GM19238 (cell line): ENCODE measurements around the gene MAT1A.

Source experiments
- DNase-seq: peaks from one replicate; pipeline ENCODE4 v3.0.0; 2011; ENCODE audit warnings: low spot score; ENCODE audit not compliant: insufficient read length

MAT1A gene

DNA sequence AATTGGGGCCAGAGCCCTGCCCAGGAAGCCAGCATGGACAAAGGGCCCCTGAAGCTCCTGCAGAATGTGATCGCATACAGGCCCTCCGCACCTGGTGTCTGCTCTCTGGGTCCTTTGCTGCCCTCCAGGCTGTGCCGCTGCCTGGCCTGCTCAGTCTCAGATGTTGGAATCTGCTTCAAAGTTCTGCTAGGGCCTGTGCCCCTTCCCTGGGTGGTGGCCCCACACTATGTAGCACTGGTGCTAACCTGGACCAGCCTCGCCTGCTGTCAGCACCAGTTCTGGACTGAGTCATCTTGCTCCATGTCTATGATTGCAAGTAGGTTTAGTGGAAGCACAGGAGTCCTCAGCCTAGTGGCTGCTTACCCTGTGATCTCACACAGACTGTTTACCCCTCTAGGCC lies 6.3 kb downstream of the MAT1A start:
- no peak for DNase-seq

DNA sequence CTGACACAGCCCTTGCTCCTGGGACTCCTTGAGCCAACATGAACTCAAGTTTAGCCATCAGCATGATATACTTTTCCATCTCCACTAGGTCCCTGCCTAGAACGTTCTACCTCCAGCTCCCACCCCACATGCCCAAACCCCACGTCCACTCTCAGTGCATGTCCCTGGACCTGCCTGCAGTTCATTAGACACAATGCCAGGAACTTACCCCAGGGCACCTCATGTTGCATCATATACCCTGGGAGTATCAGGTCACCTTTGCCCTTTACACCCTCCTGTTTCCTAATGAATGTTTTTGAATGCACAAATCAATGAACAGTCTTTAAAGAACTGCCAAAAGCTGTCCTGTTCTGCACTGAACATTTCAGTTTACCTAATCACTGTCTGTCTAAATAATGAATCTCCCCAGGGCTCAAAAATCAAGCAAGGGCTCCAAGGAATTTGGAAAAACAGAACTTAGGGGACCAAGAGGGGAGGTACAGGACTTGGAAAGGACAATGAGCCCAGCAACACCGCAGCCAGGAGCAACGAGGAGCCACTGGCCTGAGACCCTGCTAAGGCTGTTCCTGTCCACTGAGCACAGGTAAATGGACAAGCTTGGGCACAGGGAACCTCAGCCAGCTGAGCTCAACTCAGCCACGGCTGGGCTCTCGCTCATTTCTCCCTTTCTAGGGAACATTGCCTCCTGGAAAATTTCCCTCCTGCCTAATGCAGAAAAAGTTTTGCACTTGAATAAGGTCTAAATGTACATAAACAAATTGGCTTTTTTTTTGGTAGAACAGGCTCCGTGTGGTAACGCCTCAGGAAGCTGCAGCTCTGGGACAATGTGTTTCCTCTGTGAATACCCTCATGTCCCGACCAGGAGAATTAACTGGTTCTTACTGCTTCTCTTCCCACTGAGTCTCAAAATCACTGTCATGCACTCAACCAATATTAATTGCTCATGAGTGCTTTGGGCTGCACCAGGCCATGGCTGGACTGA lies 7.4 kb downstream of the MAT1A start:
- no peak for DNase-seq

DNA sequence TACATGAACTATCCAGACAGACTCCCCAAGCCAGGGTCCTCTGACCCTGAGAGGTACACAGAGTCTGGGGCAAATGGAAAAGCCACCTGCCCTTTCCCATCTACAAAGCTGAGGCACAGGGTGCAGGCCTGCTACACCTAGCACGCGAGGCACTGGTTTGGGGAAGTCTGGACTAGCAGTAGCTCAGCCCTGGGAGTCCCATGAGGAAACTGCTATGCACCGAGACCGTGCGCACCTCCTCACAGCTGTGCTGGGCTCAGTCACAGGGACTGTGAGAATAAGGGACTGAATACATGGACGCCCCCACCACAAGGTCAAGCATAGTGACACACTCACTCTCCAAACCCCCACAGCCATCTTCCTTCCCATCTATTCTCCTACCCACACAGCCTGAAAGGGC lies 8.2 kb downstream of the MAT1A start:
- DNase-seq: no peak

DNA sequence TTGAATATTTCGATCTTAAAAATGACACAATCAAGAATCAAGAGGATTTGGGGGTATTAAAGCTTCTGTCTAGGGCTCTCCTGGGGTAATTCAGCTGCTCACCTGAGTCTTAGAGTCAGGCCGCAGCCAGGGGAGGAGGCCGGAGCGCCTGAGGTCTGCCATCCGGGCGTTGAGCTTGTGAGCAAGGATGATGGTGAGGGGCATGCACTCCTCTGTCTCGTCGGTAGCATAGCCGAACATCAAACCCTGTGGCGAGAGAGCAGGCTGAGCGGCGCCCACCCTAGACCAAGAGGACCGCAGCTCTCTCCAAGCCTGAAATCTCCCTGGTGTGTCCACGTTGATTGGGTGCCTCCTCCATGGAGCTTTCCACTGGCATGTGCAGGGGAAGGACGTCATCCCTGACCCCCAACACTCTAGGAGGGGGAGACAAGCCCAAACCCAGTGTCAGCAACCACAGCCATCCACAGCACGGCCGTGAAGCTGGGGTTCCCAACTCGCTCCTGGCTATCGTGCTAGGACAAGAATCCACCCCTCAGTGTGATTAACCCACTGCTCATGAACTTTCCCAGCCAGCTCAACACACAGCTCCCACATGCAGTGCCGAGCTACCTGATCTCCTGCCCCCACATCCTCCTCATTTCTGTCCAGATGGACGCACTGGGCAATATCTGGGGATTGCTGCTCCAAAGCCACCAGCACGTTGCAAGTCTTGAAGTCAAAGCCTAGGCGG lies 9.2 kb downstream of the MAT1A start:
- no peak for DNase-seq

DNA sequence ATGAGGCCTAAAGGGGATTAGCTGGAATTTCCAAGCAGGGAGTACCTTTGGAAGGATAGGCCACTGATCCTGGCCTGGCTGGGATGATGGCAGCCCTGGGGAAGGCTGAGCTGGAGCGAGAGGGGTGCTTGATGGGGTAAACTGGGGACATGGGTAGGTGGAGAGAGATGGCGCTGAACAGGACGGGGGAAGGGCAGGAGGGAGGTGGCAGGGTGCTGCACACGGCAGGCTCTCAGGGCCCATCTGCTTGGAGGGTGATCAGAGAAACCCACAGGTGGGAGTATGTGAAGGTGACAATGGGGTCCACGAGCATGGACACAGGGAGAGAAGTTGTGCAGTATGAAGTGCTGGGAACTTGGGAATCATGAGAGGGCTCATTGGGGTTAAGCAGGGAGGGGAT lies 10.3 kb downstream of the MAT1A start:
- DNase-seq: no peak

DNA sequence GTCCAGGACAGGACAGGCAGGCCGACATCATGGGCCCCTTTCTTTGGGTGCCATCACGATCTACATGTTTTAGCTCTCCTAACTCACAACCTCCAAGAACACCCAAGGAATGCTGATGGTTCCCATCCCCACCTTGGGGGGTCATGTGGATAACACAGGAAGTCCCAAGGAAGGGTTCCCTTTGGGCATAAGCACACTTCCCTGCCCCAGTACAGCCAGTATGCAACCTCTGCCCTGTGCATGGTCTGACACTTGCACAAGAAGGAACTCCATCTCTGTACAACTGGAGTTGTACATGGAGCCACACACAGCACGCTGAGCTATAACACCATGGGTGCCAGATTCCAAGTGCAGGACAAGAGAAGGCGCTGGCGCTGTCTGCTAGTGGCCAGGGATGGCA lies 11.0 kb downstream of the MAT1A start:
- no peak for DNase-seq

DNA sequence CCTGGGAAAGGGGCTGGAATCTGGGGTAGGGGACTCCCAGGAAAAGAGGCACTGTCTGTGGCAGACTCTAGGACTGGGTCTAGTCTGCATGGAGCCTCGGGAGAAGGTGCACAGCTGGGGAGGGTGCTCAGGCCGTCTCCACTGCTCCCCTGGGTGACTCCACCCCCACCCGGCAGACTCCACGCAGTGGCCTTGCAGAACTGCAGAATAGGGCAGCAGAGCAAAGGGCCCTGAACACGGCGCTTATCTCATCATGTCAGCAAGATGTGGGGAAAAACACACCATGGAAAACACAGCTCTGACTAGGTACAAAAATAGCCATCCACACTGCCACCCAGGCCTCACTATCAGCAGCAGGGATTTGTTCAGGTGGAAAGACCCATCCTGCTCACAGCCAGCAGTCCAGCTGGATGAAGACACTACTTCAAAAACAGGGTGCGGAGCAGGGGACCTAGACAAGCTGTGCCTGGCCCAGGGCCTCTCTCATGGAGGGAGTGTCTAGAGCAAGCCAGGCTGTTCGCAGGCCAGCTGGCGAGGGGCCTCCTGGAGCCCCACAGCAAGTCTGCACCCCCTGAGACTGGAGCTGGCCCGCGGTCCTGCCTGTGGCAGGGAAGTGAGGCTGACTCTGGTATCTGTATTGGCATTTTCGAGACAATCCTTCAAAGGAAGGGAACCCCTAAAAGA lies 11.7 kb downstream of the MAT1A start:
- no peak for DNase-seq

DNA sequence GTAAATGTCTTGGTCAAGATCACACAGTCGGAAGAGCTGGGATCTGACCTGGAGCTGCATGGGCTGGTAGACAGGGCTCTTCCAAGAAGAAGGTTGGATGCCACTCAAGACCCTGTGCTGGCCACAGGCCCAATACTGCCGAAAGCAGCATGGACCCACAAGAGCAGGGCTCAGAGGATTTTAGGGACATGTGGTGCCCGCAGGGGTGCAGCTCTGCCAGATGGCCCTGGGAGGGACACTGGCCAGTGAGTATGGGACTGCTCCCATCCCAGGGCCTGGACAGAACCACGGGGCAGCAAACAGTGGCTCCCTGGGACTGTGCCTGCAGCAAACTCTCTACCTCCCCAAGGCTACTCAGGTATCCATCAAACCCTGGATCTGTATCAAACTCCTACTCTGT lies 12.4 kb downstream of the MAT1A start:
- no peak for DNase-seq

DNA sequence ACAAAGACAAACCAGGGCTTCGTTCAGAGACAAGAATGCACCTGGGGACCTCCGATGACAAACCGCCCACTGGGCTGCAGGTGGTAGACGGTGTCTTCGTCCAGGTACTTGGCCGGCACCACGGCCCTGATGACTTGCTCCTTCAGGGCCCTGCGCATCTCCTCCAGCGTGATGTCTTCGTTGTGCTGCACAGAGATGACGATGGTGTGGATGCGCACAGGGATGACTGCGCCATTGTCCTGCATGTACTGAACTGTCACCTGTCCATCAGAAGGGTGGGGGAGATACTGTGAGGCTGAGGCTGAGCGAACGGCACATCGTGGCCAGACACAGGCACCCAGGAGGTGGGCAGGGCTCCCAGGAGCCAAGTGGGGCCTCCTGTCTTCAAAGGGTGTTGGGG lies 13.1 kb downstream of the MAT1A start:
- DNase-seq: no peak

DNA sequence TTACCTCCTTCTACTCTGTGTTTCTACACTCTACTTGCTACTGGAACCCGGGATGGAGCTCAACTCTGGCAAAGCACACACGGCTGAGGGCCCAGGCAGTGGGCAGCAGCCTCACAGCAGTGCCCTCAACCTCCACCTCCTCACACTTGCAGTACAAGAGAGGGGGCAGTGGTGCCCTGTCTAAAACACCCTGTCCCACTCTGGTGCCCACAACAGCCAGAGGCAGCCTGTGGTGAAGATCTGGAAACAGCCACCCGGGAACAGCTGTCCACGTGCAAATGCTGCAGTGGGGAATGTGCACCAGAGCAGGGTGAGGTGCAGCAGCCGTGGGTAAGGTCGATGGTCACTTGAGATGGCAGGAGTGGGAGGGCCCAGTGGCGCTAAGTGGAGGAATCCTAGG lies 13.7 kb downstream of the MAT1A start:
- no peak for DNase-seq

DNA sequence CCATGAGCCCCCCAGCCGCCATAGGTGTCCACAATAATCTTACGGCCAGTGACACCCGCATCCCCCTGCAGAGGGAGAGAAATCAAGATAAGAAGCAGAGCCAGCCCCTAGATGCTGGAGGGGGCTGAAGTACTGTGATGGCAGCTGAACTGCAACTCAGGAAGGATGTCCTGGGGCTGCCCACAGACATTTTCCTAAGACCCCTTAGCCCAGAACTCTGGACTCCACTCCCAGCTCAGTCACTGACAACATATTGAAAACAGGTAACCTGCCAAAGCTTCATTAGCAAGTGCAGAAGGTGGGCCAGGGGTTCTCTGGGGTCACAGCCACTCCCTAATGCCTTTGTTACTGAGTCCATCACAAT lies 14.3 kb downstream of the MAT1A start:
- DNase-seq: no peak

DNA sequence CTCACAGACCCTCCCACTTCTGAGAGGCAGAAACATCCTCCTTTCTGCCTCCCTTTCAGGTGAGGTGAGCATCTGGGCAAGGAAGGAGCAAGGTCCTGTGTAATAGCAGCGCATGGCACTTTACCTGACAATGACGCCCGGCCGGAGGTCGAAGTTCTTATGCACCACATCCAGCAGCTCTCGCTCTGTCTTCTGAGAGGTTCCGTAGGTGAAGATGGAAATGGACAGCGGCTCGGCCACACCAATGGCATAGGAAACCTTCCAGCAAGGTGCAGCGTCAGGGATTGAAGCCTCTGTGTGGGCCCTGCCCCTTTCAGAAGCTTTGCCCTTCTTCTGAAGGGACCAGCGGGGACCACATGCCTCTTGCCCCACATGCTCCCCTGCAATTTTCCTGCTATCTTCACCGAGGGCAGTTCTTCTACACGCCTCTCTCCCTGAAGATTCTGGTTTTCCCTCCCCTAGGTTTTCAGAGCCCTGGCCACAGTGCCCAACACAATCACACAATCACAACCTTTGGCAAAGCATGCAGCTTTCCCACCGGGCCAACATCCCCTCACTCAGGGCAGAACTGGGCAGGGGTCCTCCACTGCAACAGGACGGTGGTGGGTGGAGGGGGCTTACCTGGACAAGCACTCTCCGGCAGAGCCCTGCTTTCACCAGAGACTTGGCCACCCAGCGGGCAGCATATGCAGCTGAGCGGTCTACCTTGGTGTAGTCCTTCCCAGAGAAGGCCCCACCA lies 14.9 kb downstream of the MAT1A start:
- no peak for DNase-seq

DNA sequence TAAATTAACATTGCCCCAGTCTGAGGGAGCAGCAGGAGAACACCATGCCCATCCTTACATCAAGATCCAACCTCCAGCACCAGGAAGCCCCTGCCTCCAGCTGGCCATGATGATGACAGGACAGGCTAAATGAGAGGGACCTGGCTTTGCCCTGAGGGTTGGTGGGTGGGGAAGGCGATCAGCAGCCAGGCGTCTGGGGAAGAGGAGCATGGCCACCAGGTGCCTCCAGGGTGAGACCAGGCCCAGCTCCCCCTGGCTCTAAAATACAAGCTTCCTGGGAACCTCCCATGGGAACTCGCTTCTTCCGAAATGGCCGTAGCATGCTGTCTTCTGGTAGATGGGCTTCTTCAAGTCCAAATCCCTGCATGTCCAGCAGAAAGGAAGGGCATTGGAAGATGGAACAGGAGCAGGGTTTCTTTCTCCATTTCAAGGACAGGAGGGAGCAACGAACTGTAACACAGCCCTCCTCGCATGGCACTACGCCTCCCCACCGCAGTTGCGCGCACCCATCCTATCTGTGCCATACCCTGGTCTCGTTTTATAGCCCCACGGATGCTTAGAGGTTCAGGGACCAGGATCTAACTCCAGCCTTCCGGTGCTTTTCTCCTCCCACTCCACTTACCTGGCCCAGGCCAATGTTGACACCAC lies 15.8 kb downstream of the MAT1A start:
- DNase-seq: no peak

DNA sequence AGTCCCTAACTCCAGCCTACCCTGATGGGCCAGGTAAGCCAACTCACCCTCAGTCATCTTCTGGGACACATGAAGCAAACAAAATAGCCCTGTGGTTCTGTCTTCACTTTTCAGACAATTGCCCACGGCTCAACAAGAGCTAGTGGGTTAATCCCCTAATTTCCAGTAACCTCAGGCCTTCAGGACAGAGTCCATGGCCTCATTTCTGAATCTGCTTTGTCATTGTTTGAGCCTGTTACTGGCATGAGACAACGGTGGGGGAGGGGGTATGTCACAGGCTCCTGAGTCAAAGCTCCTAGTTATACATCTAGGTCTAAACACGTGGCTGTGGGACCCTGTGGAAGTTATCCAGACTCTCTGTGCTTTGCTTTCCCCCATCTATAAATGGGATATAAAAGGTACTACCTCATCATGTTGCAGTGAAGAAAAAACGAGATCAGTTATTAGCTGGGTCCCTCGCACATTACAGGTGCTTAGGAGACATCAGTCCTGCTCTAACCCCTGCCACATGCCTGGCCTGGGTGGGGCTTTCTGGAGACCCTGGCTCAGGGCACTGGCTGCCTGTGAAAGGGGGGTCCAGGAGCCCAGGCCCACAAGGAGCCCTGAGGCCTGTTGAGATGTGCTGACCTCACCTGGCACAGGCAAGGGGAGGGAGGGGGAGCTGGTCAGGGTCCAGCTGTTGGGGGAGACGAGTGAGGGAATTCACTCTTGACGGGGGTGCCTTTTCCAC lies 16.5 kb downstream of the MAT1A start:
- DNase-seq: no peak

DNA sequence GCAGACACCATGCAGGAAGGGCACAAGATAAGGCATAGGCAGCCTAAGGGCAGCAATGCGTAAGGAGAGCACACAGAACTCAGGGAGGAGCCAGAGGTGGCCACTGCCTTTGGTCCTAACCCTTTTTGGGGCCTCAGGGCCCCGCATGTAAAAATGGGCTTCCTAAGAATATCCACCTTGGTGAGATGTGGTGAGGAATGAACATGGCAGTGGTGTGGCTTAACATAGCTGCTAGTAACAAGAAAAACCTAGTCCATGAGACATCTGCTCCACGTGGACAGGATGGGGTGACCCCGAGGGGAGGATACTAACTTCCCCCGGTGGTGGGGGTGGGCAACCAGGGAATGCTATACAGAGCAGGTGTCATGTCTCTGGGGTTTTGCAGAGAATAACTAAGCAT lies 18.0 kb downstream of the MAT1A start:
- no peak for DNase-seq

DNA sequence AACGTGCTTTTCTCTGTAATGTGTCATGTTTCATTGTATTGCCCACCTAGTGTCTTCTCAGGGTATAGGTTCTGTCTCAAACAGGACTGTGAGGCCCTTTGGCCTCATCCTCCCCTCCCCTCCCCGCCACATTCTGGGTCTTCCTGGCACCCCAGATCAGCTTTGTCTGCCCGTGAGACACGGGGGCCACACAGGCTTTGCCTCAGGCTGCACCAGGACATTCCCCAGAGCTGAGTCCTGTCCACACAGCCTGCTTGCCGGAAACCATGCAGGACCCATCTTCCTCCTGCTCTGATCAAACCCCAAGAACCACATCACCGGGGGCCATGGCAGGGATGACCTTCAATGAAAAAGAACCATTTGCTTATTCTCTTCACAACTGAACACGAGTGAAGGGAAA lies 18.6 kb downstream of the MAT1A start:
- no peak for DNase-seq

DNA sequence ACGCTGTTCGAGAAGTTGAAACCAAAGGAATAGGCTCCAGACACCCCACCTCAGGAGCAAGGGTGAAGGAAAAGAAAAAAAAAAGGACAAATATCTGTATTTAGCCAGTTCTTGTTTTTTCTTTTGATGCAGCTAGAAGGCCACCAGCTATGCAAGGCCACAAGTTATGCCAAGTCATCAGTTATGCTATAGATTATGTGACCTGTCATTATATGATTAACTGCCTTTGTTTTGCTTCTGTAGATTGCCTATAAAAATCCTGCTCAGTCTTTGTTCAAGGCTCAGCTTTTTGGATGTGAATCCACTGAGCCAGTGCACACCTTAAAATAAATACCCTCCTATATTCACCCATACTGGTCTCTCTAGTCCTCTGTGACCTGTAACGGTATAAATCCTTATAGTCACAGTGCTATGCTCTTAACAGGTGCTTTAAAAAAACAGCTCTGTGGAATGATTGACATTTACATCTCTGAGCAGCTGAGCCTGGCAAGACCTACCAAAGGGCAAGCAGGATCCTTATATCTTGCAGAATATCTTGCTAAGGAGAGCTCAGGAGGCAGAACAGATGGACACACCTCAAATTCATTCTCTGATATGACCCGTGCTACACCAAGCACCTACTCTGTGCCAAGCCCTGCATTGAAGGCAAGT lies 20.4 kb downstream of the MAT1A start:
- no peak for DNase-seq

DNA sequence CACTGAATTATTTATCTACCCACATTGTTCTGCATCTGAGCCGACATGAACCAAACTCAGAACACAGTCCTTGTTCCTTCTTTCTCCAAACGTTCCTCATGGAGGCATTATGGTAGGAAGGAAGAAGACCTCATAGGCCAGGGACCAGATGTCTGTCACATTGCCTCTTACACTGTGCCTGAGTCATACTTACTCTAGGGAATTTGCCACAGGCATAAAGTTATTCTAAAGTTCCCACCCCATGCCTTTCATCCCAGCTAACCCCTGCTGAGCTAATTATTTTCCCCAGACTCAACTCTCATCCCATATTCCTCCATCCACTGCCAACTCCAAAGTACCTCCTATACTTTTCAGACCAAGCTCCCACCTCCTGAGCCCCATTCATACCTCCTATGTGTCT lies 21.2 kb downstream of the MAT1A start:
- DNase-seq: no peak

DNA sequence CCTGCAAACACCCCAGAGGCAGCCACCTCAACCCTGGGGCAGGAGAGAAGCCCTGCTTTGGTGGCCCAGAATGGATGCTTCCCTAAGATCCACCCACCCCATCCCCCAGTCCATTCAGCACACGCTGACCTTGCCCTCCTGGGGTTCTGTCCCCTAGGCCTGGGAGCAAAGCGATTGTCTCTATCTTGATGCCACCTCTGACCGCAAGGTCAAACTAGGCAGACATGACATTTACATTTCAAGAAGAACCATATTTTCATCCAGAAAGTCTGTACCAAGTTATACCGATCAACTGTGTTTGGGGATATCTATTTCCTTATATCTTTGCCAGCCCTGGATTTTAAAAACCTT lies 23.0 kb downstream of the MAT1A start:
- no peak for DNase-seq
